Measurements from ENCODE around the gene LMO1.

GRCh38 chr11:8268530-8269400 lies 5.1 kb upstream of the LMO1 start:
- TF ChIP-seq CTCF (IDR thresholded peaks at IDR 0.05) (no peak), POLR2A (IDR thresholded peaks at IDR 0.05) (no peak)

Measured in heart left ventricle (tissue), 13 donors.